ENCODE measurements around the gene MAP1LC3C. TPM values are rescaled to one million over a fixed set of nuclear protein-coding genes. Genes with fewer than 3 reads are reported as not detected.

The MAP1LC3C gene
- total and polyA plus RNA-seq, 9 of the 15 experiments (the other 6 are each of a cell fraction or from before 2014, with no cell fraction given) = not detected

GRCh38 chr1:241979071-241979470 lies 19.8 kb downstream of the MAP1LC3C start:
- TF ChIP-seq ZNF695 (CRISPR knock-in tag; IDR thresholded peaks at IDR 0.05) (no peak), PKNOX1 (IDR thresholded peaks at IDR 0.05) (peak; percentile 41; the same call in 1 of the 2 replicates)
- 16% methylated on average over 18 of the region's 18 CpGs for WGBS (ENCODE audit: insufficient coverage, low coverage, missing lambda C conversion rate)
- Histone ChIP-seq H3K4me3 (no peak overlapping the region), H3K4me2 (ENCODE audit: insufficient read depth, low read length) (no peak overlapping the region), H3K9me1 (ENCODE audit: control insufficient read depth, insufficient read depth, low read length) (no peaks in the 10 kb centered on the region), H3K9me3 (replicated peaks; ENCODE audit: control insufficient read depth, insufficient read depth, low read depth, low read length) (no peaks in the 10 kb centered on the region), H3K4me1 (replicated peaks in 1 of 2; ENCODE audit: control insufficient read depth in 2 of 2, insufficient read depth in 2 of 2, low read length in 2 of 2) (peaks cover 0 to 4% of the 10 kb centered on the region in 2 experiments; a peak in 2 of 5 replicates), H3K27me3 (ENCODE audit: control insufficient read depth in 2 of 2, insufficient read depth in 2 of 2, low read length in 2 of 2) (peaks cover 23 to 32% of the 10 kb centered on the region in 2 experiments), H2AFZ (ENCODE audit: low read depth, low read length) (no peak overlapping the region), H3K9ac (ENCODE audit: insufficient read depth in 1 of 2, low read depth in 2 of 2, low read length in 2 of 2) (peak overlapping the region in 1 of 2 experiments; percentile 37; a peak in 1 of 4 replicates), H4K20me1 (replicated peaks; ENCODE audit: control insufficient read depth, insufficient read depth, low read length) (no peaks in the 10 kb centered on the region), H3K79me2 (ENCODE audit: control insufficient read depth, insufficient read depth, low read length) (no peaks in the 10 kb centered on the region), H3K27ac (ENCODE audit: extremely low read depth, low read depth, low read length) (no peak overlapping the region), H3K36me3 (ENCODE audit: control insufficient read depth, insufficient read depth, low read length) (no peaks in the 10 kb centered on the region)
- BruUV-seq (replicated peaks) = no TSS peak
- CTCF ChIA-PET (ENCODE audit: low intra/inter-chr PET ratio) = no interaction called here
- in situ Hi-C loops (cut with MboI) (loop anchor here (25.0 kb wide), 1 partner anchor 367 kb away; no protein-coding TSS in a partner anchor), intact Hi-C loops (cut with micrococcal nuclease) (no loop called here)
- ATAC-seq = peak; percentile 23; the same call in 2 of the 3 replicates
- no peak for FAIRE-seq
- DNase-seq (ENCODE audit: extremely low read depth in 1 of 4, low spot score in 3 of 4) = no peak
- POLR2A ChIA-PET = interaction anchor here (0.5 to 1.1 kb wide), 3 partner anchors 94 to 626 kb away, joined by 3 read pairs; no protein-coding TSS in a partner anchor

GRCh38 chr1:241976229-241976628 lies 22.7 kb downstream of the MAP1LC3C start:
- peak; percentile 88 for ATAC-seq
- Histone ChIP-seq H3K9ac (ENCODE audit: insufficient read depth in 1 of 2, low read depth in 2 of 2, low read length in 2 of 2) (no peak overlapping the region), H3K9me1 (ENCODE audit: control insufficient read depth, insufficient read depth, low read length) (no peaks in the 10 kb centered on the region), H3K4me3 (no peak overlapping the region), H2AFZ (ENCODE audit: low read depth, low read length) (peak overlapping the region; percentile 14; the same call in 1 of the 2 replicates), H3K36me3 (ENCODE audit: control insufficient read depth, insufficient read depth, low read length) (no peaks in the 10 kb centered on the region), H3K79me2 (ENCODE audit: control insufficient read depth, insufficient read depth, low read length) (no peaks in the 10 kb centered on the region), H3K27ac (ENCODE audit: extremely low read depth, low read depth, low read length) (no peak overlapping the region), H3K4me2 (ENCODE audit: insufficient read depth, low read length) (peak overlapping the region; percentile 39; the same call in 1 of the 2 replicates), H3K4me1 (replicated peaks in 1 of 2; ENCODE audit: control insufficient read depth in 2 of 2, insufficient read depth in 2 of 2, low read length in 2 of 2) (peaks cover 0 to 4% of the 10 kb centered on the region in 2 experiments; a peak in 2 of 5 replicates), H4K20me1 (replicated peaks; ENCODE audit: control insufficient read depth, insufficient read depth, low read length) (no peaks in the 10 kb centered on the region), H3K9me3 (replicated peaks; ENCODE audit: control insufficient read depth, insufficient read depth, low read depth, low read length) (no peaks in the 10 kb centered on the region), H3K27me3 (ENCODE audit: control insufficient read depth in 2 of 2, insufficient read depth in 2 of 2, low read length in 2 of 2) (peaks cover 24 to 41% of the 10 kb centered on the region in 2 experiments)
- 0% methylated on average over 6 of the region's 6 CpGs for WGBS (ENCODE audit: insufficient coverage, low coverage, missing lambda C conversion rate)
- ChIA-PET CTCF (ENCODE audit: low intra/inter-chr PET ratio) (interaction anchor here (0.6 kb wide), 1 partner anchor 79 kb away, joined by 3 read pairs; no protein-coding TSS in a partner anchor), POLR2A (interaction anchor here (0.8 to 0.9 kb wide), 2 partner anchors 14 to 31 kb away, joined by 4 read pairs; no protein-coding TSS in a partner anchor)
- intact Hi-C loops (cut with micrococcal nuclease) (no loop called here), in situ Hi-C loops (cut with MboI) (loop anchor here (25.0 kb wide), 1 partner anchor 364 kb away; no protein-coding TSS in a partner anchor)
- peak; percentile 78 for FAIRE-seq
- no TSS peak for BruUV-seq (replicated peaks)
- peak in 2 of 4 experiments; percentile 52 to 54 for DNase-seq (ENCODE audit: extremely low read depth in 1 of 4, low spot score in 3 of 4)
- 0 out of 2 replicates have a peak, but pooled peaks have one; percentile 12 for TF ChIP-seq ATF7 (IDR thresholded peaks at IDR 0.05)
- TF ChIP-seq FOXA3 (CRISPR knock-in tag; conservative IDR thresholded peaks at IDR 0.05 in 1 of 2, IDR thresholded peaks at IDR 0.05 in 1 of 2) = peak in 1 of 2 experiments; percentile 38; a peak in 1 of 4 replicates
- no peak for TF ChIP-seq POLR3A (IDR thresholded peaks at IDR 0.05; ENCODE audit: borderline replicate concordance, extremely low read depth, insufficient read depth, insufficient read length)
- no peak for TF ChIP-seq GABPB1 (CRISPR knock-in tag; IDR thresholded peaks at IDR 0.05)
- TF ChIP-seq PBX2 (CRISPR knock-in tag; IDR thresholded peaks at IDR 0.05; ENCODE audit: low read depth) = no peak
- peak; percentile 90 for TF ChIP-seq PBX2 (tag; conservative IDR thresholded peaks at IDR 0.05; ENCODE audit: low read depth)
- peak; percentile 48 for TF ChIP-seq TAL1 (IDR thresholded peaks at IDR 0.05)
- TF ChIP-seq CBFA2T3 (IDR thresholded peaks at IDR 0.05) = peak; percentile 43; the same call in 1 of the 2 replicates
- TF ChIP-seq PKNOX1 (IDR thresholded peaks at IDR 0.05) = peak; percentile 88
